Naive thymus-derived CD4-positive, alpha-beta T cell (primary cell): ENCODE results near the gene TACC2. TPM values are rescaled to one million over a fixed set of nuclear protein-coding genes. Genes with fewer than 3 reads are reported as not detected.

Source experiments
- ATAC-seq: fragments of 150-1000 bp; cut with Tn5 transposase; 2 replicates; pipeline ENCODE4 v1.10.0; 2021; ENCODE audit warnings: mild to moderate bottlenecking, moderate library complexity
- CTCF ChIA-PET: fragments of 350-600 bp; sonication (Branson Sonifier 250); formaldehyde crosslinking; loops from one replicate; lab custom pipeline; 2021; ENCODE audit warnings: antibody characterized with exemption; lab: Charles Lee
- POLR2A ChIA-PET: fragments of 350-600 bp; sonication (Branson Sonifier 250); formaldehyde crosslinking; loops from one replicate; lab custom pipeline; 2021; ENCODE audit warnings: antibody characterized with exemption, inconsistent platforms; lab: Charles Lee
- DNase-seq, 9 donors: peaks; one replicate each; pipeline versions ENCODE4 v3.0.0 to v3.0.0-alpha.2; 2020 to 2022; ENCODE audit warnings: mixed read lengths in 1 of 9
- H3K27ac ChIP-seq: one replicate; pipeline ENCODE4 v1.7.0; 2013; ENCODE audit warnings: mild to moderate bottlenecking, low read depth, low read length, moderate library complexity
- H3K27me3 ChIP-seq, 2 donors: one replicate each; pipeline ENCODE4 v1.7.0; 2013; ENCODE audit warnings: low read length in 2 of 2, mild to moderate bottlenecking in 2 of 2, moderate library complexity in 2 of 2; ENCODE audit not compliant: control insufficient read depth in 2 of 2, insufficient read depth in 2 of 2
- H3K36me3 ChIP-seq, 3 experiments: 1 replicate in 2 of 3; 2 replicates in 1 of 3; pipeline ENCODE4 v1.7.0; 2013; ENCODE audit warnings: low read length in 3 of 3, mild to moderate bottlenecking in 3 of 3, moderate library complexity in 1 of 3; ENCODE audit not compliant: insufficient read depth in 3 of 3, control insufficient read depth in 2 of 3
- H3K4me1 ChIP-seq, 2 donors: one replicate each; pipeline ENCODE4 v1.7.0; 2013; ENCODE audit warnings: low read length in 2 of 2, mild to moderate bottlenecking in 2 of 2, moderate library complexity in 1 of 2; ENCODE audit not compliant: control insufficient read depth in 2 of 2, insufficient read depth in 2 of 2
- H3K4me3 ChIP-seq: 2 replicates; pipeline ENCODE4 v1.7.0; 2013; ENCODE audit warnings: mild to moderate bottlenecking, low read length
- H3K9me3 ChIP-seq, 3 experiments: 1 replicate in 2 of 3; 2 replicates in 1 of 3; pipeline ENCODE4 v1.7.0; 2013; ENCODE audit warnings: low read length in 3 of 3; ENCODE audit not compliant: control insufficient read depth in 2 of 3
- H3K27ac Mint-ChIP-seq, 9 donors: one replicate each; pipeline ENCODE4 v1.8.0; 2020 to 2022; ENCODE audit warnings: mixed read lengths in 9 of 9, mild to moderate bottlenecking in 8 of 9, moderate library complexity in 5 of 9, inconsistent platforms in 2 of 9
- H3K27me3 Mint-ChIP-seq, 5 donors: one replicate each; pipeline ENCODE4 v1.8.0; 2021 to 2022; ENCODE audit warnings: mixed read lengths in 5 of 5, mild to moderate bottlenecking in 1 of 5
- H3K36me3 Mint-ChIP-seq, 5 donors: one replicate each; pipeline ENCODE4 v1.8.0; 2020 to 2022; ENCODE audit warnings: mixed read lengths in 5 of 5, mild to moderate bottlenecking in 3 of 5, inconsistent platforms in 1 of 5
- H3K4me1 Mint-ChIP-seq, 7 donors: one replicate each; pipeline ENCODE4 v1.8.0; 2020 to 2022; ENCODE audit warnings: mixed read lengths in 7 of 7, mild to moderate bottlenecking in 3 of 7, inconsistent platforms in 1 of 7
- H3K4me3 Mint-ChIP-seq, 10 donors: one replicate each; pipeline ENCODE4 v1.8.0; 2020 to 2022; ENCODE audit warnings: mild to moderate bottlenecking in 10 of 10, mixed read lengths in 10 of 10, moderate library complexity in 6 of 10, inconsistent platforms in 2 of 10
- H3K9me3 Mint-ChIP-seq, 11 donors: one replicate each; pipeline ENCODE4 v1.8.0; 2020 to 2022; ENCODE audit warnings: mixed read lengths in 11 of 11, mild to moderate bottlenecking in 4 of 11, inconsistent platforms in 1 of 11, moderate library complexity in 1 of 11
- intact Hi-C, 2 donors: fragments of 100-400 bp; cut with micrococcal nuclease; formaldehyde crosslinking; loops; one replicate each; pipeline ENCODE4 v1.15.1; 2023
- polyA plus RNA-seq, 2 donors: library from polyadenylated mRNA; unstranded; fragments of 300-500 nt; fragmentation: Illumina TruSeq; gene quantifications; one replicate each; pipeline ENCODE4 v1.2.3, GENCODE V29; 2021
- total RNA-seq, 6 experiments: library from RNA in 5 of 6; stranded (reverse) in 5 of 6; gene quantifications; 1 replicate in 5 of 6; 2 replicates in 1 of 6; pipeline ENCODE4 v1.2.3 and lab custom pipeline; 2021 to 2026

Gene TACC2
- total and polyA plus RNA-seq, 7 experiments from 2014 or later = 0.16 TPM; not detected in 6

GRCh38 chr10:122049076-122049475 lies 60.1 kb downstream of the TACC2 start:
- no peak for ATAC-seq
- peaks cover 0 to 3% (median 0%) of the 10 kb centered on the region in 11 donors for H3K9me3 Mint-ChIP-seq

GRCh38 chr10:122050311-122050710 lies 61.3 kb downstream of the TACC2 start:
- peaks cover 0 to 16% (median 11%) of the 10 kb centered on the region in 5 donors for H3K27me3 Mint-ChIP-seq
- no peak overlapping the region for H3K27ac ChIP-seq
- no peak for ATAC-seq
- H3K4me1 Mint-ChIP-seq = no peaks in the 10 kb centered on the region
- H3K4me1 ChIP-seq = no peaks in the 10 kb centered on the region
- no peaks in the 10 kb centered on the region for H3K36me3 ChIP-seq
- H3K4me3 Mint-ChIP-seq = no peak overlapping the region
- H3K4me3 ChIP-seq = no peak overlapping the region
- H3K27ac Mint-ChIP-seq = no peak overlapping the region
- no peaks in the 10 kb centered on the region for H3K9me3 ChIP-seq
- peaks cover 0 to 4% (median 0%) of the 10 kb centered on the region in 11 donors for H3K9me3 Mint-ChIP-seq
- ChIA-PET POLR2A (no interaction called here), CTCF (no interaction called here)
- intact Hi-C loops = no loop called here
- no peaks in the 10 kb centered on the region for H3K36me3 Mint-ChIP-seq
- DNase-seq = no peak
- no peaks in the 10 kb centered on the region for H3K27me3 ChIP-seq

More at GRCh38 chr10:122049076-122049475, 60.1 kb downstream of the TACC2 start:
- no peak overlapping the region for H3K4me3 Mint-ChIP-seq
- H3K4me1 ChIP-seq = no peaks in the 10 kb centered on the region
- no peaks in the 10 kb centered on the region for H3K36me3 Mint-ChIP-seq
- H3K36me3 ChIP-seq = no peaks in the 10 kb centered on the region
- no peak overlapping the region for H3K27ac Mint-ChIP-seq
- no peak for DNase-seq
- H3K27me3 ChIP-seq = no peaks in the 10 kb centered on the region
- CTCF ChIA-PET = interaction anchor here (0.5 kb wide), 1 partner anchor 150 kb away, joined by 3 read pairs; no protein-coding TSS in a partner anchor
- H3K9me3 ChIP-seq = no peaks in the 10 kb centered on the region
- peaks cover 0 to 20% (median 16%) of the 10 kb centered on the region in 5 donors for H3K27me3 Mint-ChIP-seq
- no peak overlapping the region for H3K27ac ChIP-seq
- intact Hi-C loops = no loop called here
- POLR2A ChIA-PET = no interaction called here
- H3K4me1 Mint-ChIP-seq = no peaks in the 10 kb centered on the region
- no peak overlapping the region for H3K4me3 ChIP-seq

DNA sequence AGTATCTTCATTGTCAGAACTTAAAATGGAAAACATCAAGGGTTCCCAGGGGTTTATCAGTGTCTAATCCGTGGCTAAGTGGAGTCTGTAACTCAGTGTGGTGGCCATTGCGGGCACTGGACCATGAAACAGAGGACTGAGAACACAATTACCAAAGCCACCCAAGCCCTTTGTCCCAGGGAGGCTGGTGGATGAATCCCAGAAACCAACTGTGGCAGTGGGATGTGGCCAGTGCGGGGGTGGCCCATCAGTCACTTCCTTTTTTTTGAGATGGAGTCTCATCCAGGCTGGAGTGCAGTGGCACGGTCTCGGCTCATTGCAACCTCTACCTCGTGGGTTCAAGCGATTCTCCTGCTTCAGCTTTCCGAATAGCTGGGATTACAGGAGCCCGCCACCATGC lies 61.8 kb downstream of the TACC2 start:
- Histone ChIP-seq H3K4me1 (no peaks in the 10 kb centered on the region), H3K36me3 (no peaks in the 10 kb centered on the region), H3K9me3 (no peaks in the 10 kb centered on the region), H3K27me3 (no peaks in the 10 kb centered on the region), H3K27ac (no peak overlapping the region), H3K4me3 (no peak overlapping the region)
- H3K27ac Mint-ChIP-seq = no peak overlapping the region
- ATAC-seq (no peak), DNase-seq (no peak)
- intact Hi-C loops = no loop called here
- H3K9me3 Mint-ChIP-seq = peaks cover 0 to 4% (median 0%) of the 10 kb centered on the region in 11 donors
- no peak overlapping the region for H3K4me3 Mint-ChIP-seq
- ChIA-PET CTCF (no interaction called here), POLR2A (no interaction called here)
- H3K36me3 Mint-ChIP-seq = no peaks in the 10 kb centered on the region
- H3K4me1 Mint-ChIP-seq = no peaks in the 10 kb centered on the region
- H3K27me3 Mint-ChIP-seq = peaks cover 0 to 16% (median 10%) of the 10 kb centered on the region in 5 donors

- Histone ChIP-seq H3K36me3 (no peaks in the 10 kb centered on the region), H3K4me3 (no peak overlapping the region), H3K9me3 (no peaks in the 10 kb centered on the region), H3K4me1 (no peaks in the 10 kb centered on the region), H3K27me3 (no peaks in the 10 kb centered on the region), H3K27ac (no peak overlapping the region)
- H3K27ac Mint-ChIP-seq = no peak overlapping the region
- H3K27me3 Mint-ChIP-seq = peaks cover 0 to 18% (median 10%) of the 10 kb centered on the region in 5 donors
- H3K36me3 Mint-ChIP-seq = no peaks in the 10 kb centered on the region
- no peak overlapping the region for H3K4me3 Mint-ChIP-seq
- ChIA-PET CTCF (no interaction called here), POLR2A (no interaction called here)
- intact Hi-C loops = no loop called here
- DNase-seq = no peak
- H3K4me1 Mint-ChIP-seq = no peaks in the 10 kb centered on the region
- H3K9me3 Mint-ChIP-seq = peaks cover 0 to 6% (median 3%) of the 10 kb centered on the region in 11 donors
- ATAC-seq = no peak
Observed at GRCh38 chr10:122051609-122052385, 62.8 kb downstream of the TACC2 start.

- DNase-seq = no peak
- no peaks in the 10 kb centered on the region for H3K36me3 ChIP-seq
- H3K4me3 ChIP-seq = no peak overlapping the region
- Mint-ChIP-seq H3K4me1 (peaks cover 0 to 1% (median 0%) of the 10 kb centered on the region in 7 donors), H3K27me3 (peaks cover 0 to 15% (median 6%) of the 10 kb centered on the region in 5 donors), H3K36me3 (no peaks in the 10 kb centered on the region), H3K9me3 (peaks cover 0 to 6% (median 3%) of the 10 kb centered on the region in 11 donors), H3K4me3 (no peak overlapping the region), H3K27ac (no peak overlapping the region)
- intact Hi-C loops = no loop called here
- POLR2A ChIA-PET = no interaction called here
- no peak overlapping the region for H3K27ac ChIP-seq
- H3K4me1 ChIP-seq = no peaks in the 10 kb centered on the region
- ATAC-seq = no peak
- no peaks in the 10 kb centered on the region for H3K27me3 ChIP-seq
- CTCF ChIA-PET = no interaction called here
- H3K9me3 ChIP-seq = no peaks in the 10 kb centered on the region
Observed at GRCh38 chr10:122052701-122053100, 63.7 kb downstream of the TACC2 start.

DNA sequence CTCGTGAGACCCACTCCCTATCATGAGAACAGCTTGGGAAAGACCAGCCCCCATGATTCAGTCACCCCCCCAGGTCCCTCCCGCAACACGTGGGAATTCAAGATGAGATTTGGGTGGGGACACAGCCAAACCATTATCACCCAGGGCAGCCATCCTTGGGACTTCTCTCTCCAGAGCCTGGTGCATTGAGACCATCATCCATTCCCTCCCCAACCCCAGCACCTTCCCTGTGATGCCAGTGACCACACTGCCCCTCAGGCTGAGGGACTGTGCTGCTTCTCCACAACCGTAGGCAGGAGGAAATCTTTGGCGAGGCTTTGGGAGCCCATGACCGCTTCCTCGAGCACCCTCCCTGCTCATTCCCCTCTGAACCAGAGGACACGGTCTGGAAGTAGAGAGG lies 64.4 kb downstream of the TACC2 start:
- H3K4me3 ChIP-seq = no peak overlapping the region
- peaks cover 0 to 14% (median 5%) of the 10 kb centered on the region in 5 donors for H3K27me3 Mint-ChIP-seq
- H3K36me3 Mint-ChIP-seq = no peaks in the 10 kb centered on the region
- H3K4me1 Mint-ChIP-seq = peaks cover 0 to 1% (median 0%) of the 10 kb centered on the region in 7 donors
- CTCF ChIA-PET = no interaction called here
- H3K27ac Mint-ChIP-seq = no peak overlapping the region
- no peaks in the 10 kb centered on the region for H3K36me3 ChIP-seq
- no peak overlapping the region for H3K27ac ChIP-seq
- peaks cover 0 to 10% (median 4%) of the 10 kb centered on the region in 11 donors for H3K9me3 Mint-ChIP-seq
- H3K9me3 ChIP-seq = no peaks in the 10 kb centered on the region
- POLR2A ChIA-PET = no interaction called here
- H3K27me3 ChIP-seq = no peaks in the 10 kb centered on the region
- DNase-seq (no peak), ATAC-seq (no peak)
- no peaks in the 10 kb centered on the region for H3K4me1 ChIP-seq
- H3K4me3 Mint-ChIP-seq = no peak overlapping the region
- intact Hi-C loops = no loop called here
